Neural crest cell (in vitro differentiated cells): ENCODE measurements around the gene EVC. TPM values are rescaled to one million over a fixed set of nuclear protein-coding genes. Genes with fewer than 3 reads are reported as not detected.

ENCODE experiments used
- DNase-seq: peaks from one replicate; pipeline ENCODE4 v3.0.0; 2021; ENCODE audit warnings: low read depth, mixed read lengths, low spot score
- H3K27ac Mint-ChIP-seq: one replicate; pipeline ENCODE4 v1.8.0; 2021; ENCODE audit warnings: mild to moderate bottlenecking, mixed read lengths; ENCODE audit not compliant: unreplicated experiment
- H3K27me3 Mint-ChIP-seq: 2 replicates; pipeline ENCODE4 v1.8.0; 2021; ENCODE audit warnings: low read depth, mild to moderate bottlenecking, mixed read lengths
- H3K36me3 Mint-ChIP-seq: 2 replicates; pipeline ENCODE4 v1.8.0; 2021; ENCODE audit warnings: low read depth, mild to moderate bottlenecking, mixed read lengths
- H3K4me1 Mint-ChIP-seq: 2 replicates; pipeline ENCODE4 v1.8.0; 2021; ENCODE audit warnings: mixed read lengths
- H3K4me3 Mint-ChIP-seq: one replicate; pipeline ENCODE4 v1.8.0; 2021; ENCODE audit warnings: mild to moderate bottlenecking, mixed read lengths
- H3K9me3 Mint-ChIP-seq: 2 replicates; pipeline ENCODE4 v1.8.0; 2021; ENCODE audit warnings: mixed read lengths
- CTCF ChIP-seq: fragments of 200-600 bp; sonication (generic); conservative IDR thresholded peaks from 2 replicates; pipeline ENCODE4 v1.5.0; 2021; ENCODE audit warnings: antibody characterized with exemption, mild to moderate bottlenecking
- total RNA-seq: library from RNA; stranded (reverse); gene quantifications from 2 replicates; pipeline ENCODE4 v1.2.1, GENCODE V29; 2021

EVC gene
- total RNA-seq, 1 donor from 2014 or later: 24.4 TPM

GRCh38 chr4:5732158-5732557 is 21.2 kb downstream of the EVC start:
- no peak for DNase-seq
- no peak overlapping the region for H3K4me3 Mint-ChIP-seq
- no peaks in the 10 kb centered on the region for H3K4me1 Mint-ChIP-seq
- no peak for TF ChIP-seq CTCF
- no peaks in the 10 kb centered on the region for H3K27me3 Mint-ChIP-seq
- H3K36me3 Mint-ChIP-seq: peaks cover 29% of the 10 kb centered on the region
- no peak overlapping the region for H3K27ac Mint-ChIP-seq
- H3K9me3 Mint-ChIP-seq: no peaks in the 10 kb centered on the region

GRCh38 chr4:5734853-5735252 is 23.9 kb downstream of the EVC start:
- H3K36me3 Mint-ChIP-seq: peaks cover 27% of the 10 kb centered on the region
- H3K4me1 Mint-ChIP-seq: no peaks in the 10 kb centered on the region
- H3K9me3 Mint-ChIP-seq: no peaks in the 10 kb centered on the region
- no peaks in the 10 kb centered on the region for H3K27me3 Mint-ChIP-seq
- no peak overlapping the region for H3K4me3 Mint-ChIP-seq
- DNase-seq: no peak
- TF ChIP-seq CTCF: no peak
- H3K27ac Mint-ChIP-seq: no peak overlapping the region

- DNase-seq: no peak
- peaks cover 26% of the 10 kb centered on the region for H3K36me3 Mint-ChIP-seq
- H3K4me1 Mint-ChIP-seq: no peaks in the 10 kb centered on the region
- no peaks in the 10 kb centered on the region for H3K27me3 Mint-ChIP-seq
- H3K4me3 Mint-ChIP-seq: no peak overlapping the region
- TF ChIP-seq CTCF: no peak
- H3K27ac Mint-ChIP-seq: no peak overlapping the region
- H3K9me3 Mint-ChIP-seq: no peaks in the 10 kb centered on the region
Observed at GRCh38 chr4:5735463-5735862, 24.5 kb downstream of the EVC start.

GRCh38 chr4:5738061-5738460 is 27.1 kb downstream of the EVC start:
- no peak for TF ChIP-seq CTCF
- Mint-ChIP-seq H3K4me1 (no peaks in the 10 kb centered on the region), H3K4me3 (no peak overlapping the region), H3K36me3 (peaks cover 29% of the 10 kb centered on the region), H3K9me3 (no peaks in the 10 kb centered on the region), H3K27ac (no peak overlapping the region), H3K27me3 (no peaks in the 10 kb centered on the region)
- no peak for DNase-seq

- Mint-ChIP-seq H3K9me3 (no peaks in the 10 kb centered on the region), H3K4me3 (no peak overlapping the region), H3K4me1 (no peaks in the 10 kb centered on the region), H3K36me3 (peaks cover 29% of the 10 kb centered on the region), H3K27ac (no peak overlapping the region), H3K27me3 (no peaks in the 10 kb centered on the region)
- no peak for TF ChIP-seq CTCF
- DNase-seq: no peak
Observed at GRCh38 chr4:5742388-5742787, 31.4 kb downstream of the EVC start.

GRCh38 chr4:5742968-5743367 is 32.0 kb downstream of the EVC start:
- no peaks in the 10 kb centered on the region for H3K4me1 Mint-ChIP-seq
- DNase-seq: no peak
- no peak for TF ChIP-seq CTCF
- H3K27me3 Mint-ChIP-seq: no peaks in the 10 kb centered on the region
- peaks cover 29% of the 10 kb centered on the region for H3K36me3 Mint-ChIP-seq
- H3K9me3 Mint-ChIP-seq: no peaks in the 10 kb centered on the region
- H3K27ac Mint-ChIP-seq: no peak overlapping the region
- H3K4me3 Mint-ChIP-seq: no peak overlapping the region
